Measurements from ENCODE around the gene ARHGEF19. TPM values are rescaled to one million over a fixed set of nuclear protein-coding genes. Genes with fewer than 3 reads are reported as not detected.
A peak's percentile ranks its signal among the peaks of the same experiment; 100 is the strongest.

ARHGEF19 gene
- total and polyA plus RNA-seq, 2 of the 13 experiments (the other 11 are each of a cell fraction or from before 2014, with no cell fraction given) = 1.7 to 1.8 TPM

DNA sequence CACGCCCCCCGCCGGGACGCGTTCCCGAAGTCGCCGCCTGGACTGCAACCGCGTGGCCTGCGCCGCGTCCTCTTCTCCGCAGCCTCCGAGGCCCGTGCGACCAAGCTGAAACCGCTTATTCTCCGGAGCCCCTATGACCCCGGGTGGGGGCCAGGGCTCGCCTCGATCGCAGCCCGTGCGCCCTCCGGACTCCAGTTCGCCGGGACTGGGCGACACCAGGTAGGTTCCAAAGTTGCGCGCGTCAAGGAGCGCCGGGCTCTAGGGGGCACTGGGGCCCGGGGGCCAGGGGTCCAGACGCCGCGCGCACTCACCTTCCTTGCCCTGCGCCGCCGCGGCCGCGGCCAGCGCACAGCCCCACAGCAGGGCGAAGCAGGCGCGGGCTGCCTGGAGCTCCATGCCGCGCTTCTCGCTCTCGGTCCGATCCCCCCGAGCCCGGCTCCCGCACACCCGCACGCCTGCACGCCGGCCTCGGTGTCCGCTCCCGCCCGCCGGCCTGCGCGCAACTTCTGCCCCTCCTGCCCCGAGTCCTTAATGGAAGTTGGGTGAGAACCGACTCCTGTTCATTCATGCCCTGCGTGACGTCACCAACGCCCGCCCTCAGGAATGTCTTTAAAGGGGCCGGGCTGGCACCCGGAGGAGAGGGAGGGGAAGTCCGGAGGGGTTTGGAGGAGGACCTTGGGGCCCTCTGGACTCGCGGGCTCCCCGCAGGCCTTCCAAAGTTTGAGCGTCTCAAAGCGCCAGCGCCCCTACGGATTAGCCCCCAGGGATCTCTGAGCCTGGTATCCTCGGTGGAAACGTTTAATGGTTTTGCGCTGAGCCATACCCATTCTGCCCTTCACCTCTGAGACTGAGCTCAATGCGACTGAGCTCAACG is 56.7 kb downstream of the ARHGEF19 start, which contains the start of gene EPHA2 (continued):
- no peak for TF ChIP-seq SUZ12 (IDR thresholded peaks at IDR 0.05; ENCODE audit: low read depth, low read length)
- TF ChIP-seq, protein P1, sequence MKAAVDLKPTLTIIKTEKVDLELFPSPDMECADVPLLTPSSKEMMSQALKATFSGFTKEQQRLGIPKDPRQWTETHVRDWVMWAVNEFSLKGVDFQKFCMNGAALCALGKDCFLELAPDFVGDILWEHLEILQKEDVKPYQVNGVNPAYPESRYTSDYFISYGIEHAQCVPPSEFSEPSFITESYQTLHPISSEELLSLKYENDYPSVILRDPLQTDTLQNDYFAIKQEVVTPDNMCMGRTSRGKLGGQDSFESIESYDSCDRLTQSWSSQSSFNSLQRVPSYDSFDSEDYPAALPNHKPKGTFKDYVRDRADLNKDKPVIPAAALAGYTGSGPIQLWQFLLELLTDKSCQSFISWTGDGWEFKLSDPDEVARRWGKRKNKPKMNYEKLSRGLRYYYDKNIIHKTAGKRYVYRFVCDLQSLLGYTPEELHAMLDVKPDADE (CRISPR knock-in tag; IDR thresholded peaks at IDR 0.05) = no peak
- no peak for TF ChIP-seq NFE2 (CRISPR knock-in tag; IDR thresholded peaks at IDR 0.05)
- TF ChIP-seq ZBTB7A (CRISPR knock-in tag; IDR thresholded peaks at IDR 0.05) = no peak
- TF ChIP-seq, protein P2, sequence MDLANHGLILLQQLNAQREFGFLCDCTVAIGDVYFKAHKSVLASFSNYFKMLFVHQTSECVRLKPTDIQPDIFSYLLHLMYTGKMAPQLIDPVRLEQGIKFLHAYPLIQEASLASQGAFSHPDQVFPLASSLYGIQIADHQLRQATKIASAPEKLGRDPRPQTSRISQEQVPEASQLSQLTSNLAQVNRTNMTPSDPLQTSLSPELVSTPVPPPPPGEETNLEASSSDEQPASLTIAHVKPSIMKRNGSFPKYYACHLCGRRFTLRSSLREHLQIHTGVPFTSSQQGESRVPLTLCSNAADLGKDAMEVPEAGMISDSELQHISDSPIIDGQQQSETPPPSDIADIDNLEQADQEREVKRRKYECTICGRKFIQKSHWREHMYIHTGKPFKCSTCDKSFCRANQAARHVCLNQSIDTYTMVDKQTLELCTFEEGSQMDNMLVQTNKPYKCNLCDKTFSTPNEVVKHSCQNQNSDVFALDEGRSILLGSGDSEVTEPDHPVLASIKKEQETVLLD (CRISPR knock-in tag; IDR thresholded peaks at IDR 0.05; ENCODE audit: low read depth) = no peak
- TF ChIP-seq, protein P3, sequence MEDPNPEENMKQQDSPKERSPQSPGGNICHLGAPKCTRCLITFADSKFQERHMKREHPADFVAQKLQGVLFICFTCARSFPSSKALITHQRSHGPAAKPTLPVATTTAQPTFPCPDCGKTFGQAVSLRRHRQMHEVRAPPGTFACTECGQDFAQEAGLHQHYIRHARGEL (CRISPR knock-in tag; IDR thresholded peaks at IDR 0.05) = no peak
- TF ChIP-seq ARID4A (CRISPR knock-in tag; IDR thresholded peaks at IDR 0.05; ENCODE audit: borderline replicate concordance) = peak; percentile 77
- 0 out of 2 replicates have a peak, but pooled peaks have one; percentile 35 for TF ChIP-seq ZNF770 (CRISPR knock-in tag; IDR thresholded peaks at IDR 0.05)
- no peak for TF ChIP-seq ZNF326 (CRISPR knock-in tag; IDR thresholded peaks at IDR 0.05; ENCODE audit: borderline replicate concordance)
- no peak; the same call in 1 of the 2 replicates for TF ChIP-seq ZNF816 (CRISPR knock-in tag; IDR thresholded peaks at IDR 0.05; ENCODE audit: borderline replicate concordance)
- TF ChIP-seq, protein P4, sequence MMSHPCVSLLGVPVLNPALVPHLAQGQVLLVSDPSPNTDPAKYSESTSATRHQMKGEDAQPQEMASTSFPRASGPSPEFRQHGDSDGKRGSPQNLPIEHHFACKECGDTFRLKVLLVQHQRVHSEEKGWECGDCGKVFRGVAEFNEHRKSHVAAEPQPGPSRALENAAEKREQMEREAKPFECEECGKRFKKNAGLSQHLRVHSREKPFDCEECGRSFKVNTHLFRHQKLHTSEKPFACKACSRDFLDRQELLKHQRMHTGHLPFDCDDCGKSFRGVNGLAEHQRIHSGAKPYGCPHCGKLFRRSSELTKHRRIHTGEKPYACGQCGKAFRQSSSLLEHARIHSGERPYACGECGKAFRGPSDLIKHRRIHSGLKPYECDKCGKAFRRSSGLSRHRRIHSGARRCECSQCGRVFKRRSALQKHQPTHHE (CRISPR knock-in tag; IDR thresholded peaks at IDR 0.05; ENCODE audit: borderline replicate concordance) = peak; percentile 80; the same call in 1 of the 2 replicates
- 0 out of 2 replicates have a peak, but pooled peaks have one; percentile 61 for TF ChIP-seq ZSCAN31 (CRISPR knock-in tag; IDR thresholded peaks at IDR 0.05; ENCODE audit: low read depth)
- TF ChIP-seq CHD4 (IDR thresholded peaks at IDR 0.05; ENCODE audit: borderline replicate concordance, low read length) = no peak
- TF ChIP-seq KAT8 (CRISPR knock-in tag; IDR thresholded peaks at IDR 0.05) = 0 out of 2 replicates have a peak, but pooled peaks have one; percentile 34
- no peak for TF ChIP-seq ZNF354B (CRISPR knock-in tag; IDR thresholded peaks at IDR 0.05)

Data from HepG2 (cell line).